Mucosa of rectum (tissue), 2 donors: ENCODE measurements around the gene NLGN1.

Experiments
- H3K27ac ChIP-seq, 2 donors: one replicate each; pipeline ENCODE4 v1.7.0; 2013; ENCODE audit warnings: inconsistent platforms in 2 of 2, low read depth in 2 of 2, low read length in 2 of 2
- H3K27me3 ChIP-seq, 2 donors: one replicate each; pipeline ENCODE4 v1.7.0; 2013; ENCODE audit warnings: low read length in 2 of 2; ENCODE audit not compliant: control insufficient read depth in 2 of 2, insufficient read depth in 2 of 2
- H3K36me3 ChIP-seq, 2 donors: one replicate each; pipeline ENCODE4 v1.7.0; 2013; ENCODE audit warnings: low read length in 2 of 2; ENCODE audit not compliant: control insufficient read depth in 2 of 2, insufficient read depth in 2 of 2
- H3K4me1 ChIP-seq, 2 donors: one replicate each; pipeline ENCODE4 v1.7.0; 2013; ENCODE audit warnings: low read length in 2 of 2, mild to moderate bottlenecking in 1 of 2; ENCODE audit not compliant: control insufficient read depth in 2 of 2, insufficient read depth in 2 of 2
- H3K4me3 ChIP-seq, 2 donors: one replicate each; pipeline ENCODE4 v1.7.0; 2013; ENCODE audit warnings: low read length in 2 of 2
- H3K9ac ChIP-seq, 2 donors: one replicate each; pipeline ENCODE4 v1.7.0; 2013; ENCODE audit warnings: low read length in 2 of 2, low read depth in 1 of 2, mild to moderate bottlenecking in 1 of 2
- H3K9me3 ChIP-seq, 2 donors: one replicate each; pipeline ENCODE4 v1.7.0; 2013; ENCODE audit warnings: low read length in 2 of 2; ENCODE audit not compliant: control insufficient read depth in 2 of 2
- donor health status: healthy.
- donor health status: Normal muscosa, but diverticular disease.

NLGN1 gene

GRCh38 chr3:174089592-174089991 lies 692.0 kb downstream of the NLGN1 start:
- Histone ChIP-seq H3K4me1 (no peaks in the 10 kb centered on the region), H3K9ac (no peak overlapping the region), H3K36me3 (no peaks in the 10 kb centered on the region), H3K9me3 (no peaks in the 10 kb centered on the region), H3K4me3 (no peak overlapping the region), H3K27ac (no peak overlapping the region), H3K27me3 (no peaks in the 10 kb centered on the region)

- Histone ChIP-seq H3K9me3 (no peaks in the 10 kb centered on the region), H3K4me3 (no peak overlapping the region), H3K36me3 (no peaks in the 10 kb centered on the region), H3K27ac (no peak overlapping the region), H3K9ac (no peak overlapping the region), H3K4me1 (no peaks in the 10 kb centered on the region), H3K27me3 (no peaks in the 10 kb centered on the region)
These were observed 697.1 kb downstream of the NLGN1 start for GRCh38 chr3:174094669-174095068.

GRCh38 chr3:174097686-174098085 lies 700.1 kb downstream of the NLGN1 start:
- H3K36me3 ChIP-seq, result no peaks in the 10 kb centered on the region
- no peak overlapping the region for H3K4me3 ChIP-seq
- no peak overlapping the region for H3K9ac ChIP-seq
- H3K9me3 ChIP-seq, result no peaks in the 10 kb centered on the region
- H3K27ac ChIP-seq, result no peak overlapping the region
- H3K27me3 ChIP-seq, result no peaks in the 10 kb centered on the region
- H3K4me1 ChIP-seq, result no peaks in the 10 kb centered on the region

GRCh38 chr3:174098746-174099145 lies 701.2 kb downstream of the NLGN1 start:
- no peak overlapping the region for H3K9ac ChIP-seq
- H3K36me3 ChIP-seq, result no peaks in the 10 kb centered on the region
- H3K9me3 ChIP-seq, result no peaks in the 10 kb centered on the region
- no peak overlapping the region for H3K4me3 ChIP-seq
- H3K27ac ChIP-seq, result no peak overlapping the region
- no peaks in the 10 kb centered on the region for H3K27me3 ChIP-seq
- H3K4me1 ChIP-seq, result no peaks in the 10 kb centered on the region

GRCh38 chr3:174099724-174100123 lies 702.2 kb downstream of the NLGN1 start:
- Histone ChIP-seq H3K27ac (no peak overlapping the region), H3K4me1 (no peaks in the 10 kb centered on the region), H3K27me3 (no peaks in the 10 kb centered on the region), H3K4me3 (no peak overlapping the region), H3K9ac (no peak overlapping the region), H3K9me3 (no peaks in the 10 kb centered on the region), H3K36me3 (no peaks in the 10 kb centered on the region)

GRCh38 chr3:174100744-174101143 lies 703.2 kb downstream of the NLGN1 start:
- Histone ChIP-seq H3K9me3 (no peaks in the 10 kb centered on the region), H3K27ac (no peak overlapping the region), H3K36me3 (no peaks in the 10 kb centered on the region), H3K4me3 (no peak overlapping the region), H3K4me1 (no peaks in the 10 kb centered on the region), H3K9ac (no peak overlapping the region), H3K27me3 (no peaks in the 10 kb centered on the region)

GRCh38 chr3:174101244-174101643 lies 703.7 kb downstream of the NLGN1 start:
- Histone ChIP-seq H3K4me1 (no peaks in the 10 kb centered on the region), H3K27ac (no peak overlapping the region), H3K27me3 (no peaks in the 10 kb centered on the region), H3K9me3 (no peaks in the 10 kb centered on the region), H3K36me3 (no peaks in the 10 kb centered on the region), H3K9ac (no peak overlapping the region), H3K4me3 (no peak overlapping the region)

- Histone ChIP-seq H3K9me3 (no peaks in the 10 kb centered on the region), H3K4me3 (no peak overlapping the region), H3K4me1 (no peaks in the 10 kb centered on the region), H3K27me3 (no peaks in the 10 kb centered on the region), H3K27ac (no peak overlapping the region), H3K36me3 (no peaks in the 10 kb centered on the region), H3K9ac (no peak overlapping the region)
These were observed 704.7 kb downstream of the NLGN1 start for GRCh38 chr3:174102274-174102673.

- H3K27ac ChIP-seq, result no peak overlapping the region
- H3K4me3 ChIP-seq, result no peak overlapping the region
- no peaks in the 10 kb centered on the region for H3K9me3 ChIP-seq
- H3K27me3 ChIP-seq, result no peaks in the 10 kb centered on the region
- no peaks in the 10 kb centered on the region for H3K36me3 ChIP-seq
- no peak overlapping the region for H3K9ac ChIP-seq
- no peaks in the 10 kb centered on the region for H3K4me1 ChIP-seq
These were observed 705.3 kb downstream of the NLGN1 start for GRCh38 chr3:174102866-174103265.

- Histone ChIP-seq H3K4me3 (no peak overlapping the region), H3K36me3 (no peaks in the 10 kb centered on the region), H3K4me1 (no peaks in the 10 kb centered on the region), H3K27me3 (no peaks in the 10 kb centered on the region), H3K9me3 (no peaks in the 10 kb centered on the region), H3K27ac (no peak overlapping the region), H3K9ac (no peak overlapping the region)
These were observed 713.2 kb downstream of the NLGN1 start for GRCh38 chr3:174110761-174111160.

- H3K9ac ChIP-seq, result no peak overlapping the region
- no peaks in the 10 kb centered on the region for H3K27me3 ChIP-seq
- no peaks in the 10 kb centered on the region for H3K9me3 ChIP-seq
- no peak overlapping the region for H3K27ac ChIP-seq
- no peaks in the 10 kb centered on the region for H3K36me3 ChIP-seq
- no peaks in the 10 kb centered on the region for H3K4me1 ChIP-seq
- no peak overlapping the region for H3K4me3 ChIP-seq
These were observed 714.2 kb downstream of the NLGN1 start for GRCh38 chr3:174111776-174112175.
